GM19238 (cell line): ENCODE results near the gene HORMAD2.

Experiments
- DNase-seq: peaks from one replicate; pipeline ENCODE4 v3.0.0; 2011; ENCODE audit warnings: low spot score; ENCODE audit not compliant: insufficient read length

The HORMAD2 gene

GRCh38 chr22:30161051-30161469 is 80.8 kb downstream of the HORMAD2 start:
- DNase-seq = no peak

GRCh38 chr22:30167296-30167695 is 87.0 kb downstream of the HORMAD2 start:
- no peak for DNase-seq

- DNase-seq = no peak
These were observed 87.5 kb downstream of the HORMAD2 start for GRCh38 chr22:30167734-30168133.

GRCh38 chr22:30169002-30169401 is 88.7 kb downstream of the HORMAD2 start:
- DNase-seq = no peak

GRCh38 chr22:30170129-30170528 is 89.9 kb downstream of the HORMAD2 start:
- DNase-seq = no peak

- DNase-seq = no peak
These were observed 90.7 kb downstream of the HORMAD2 start for GRCh38 chr22:30171008-30171407.

DNA sequence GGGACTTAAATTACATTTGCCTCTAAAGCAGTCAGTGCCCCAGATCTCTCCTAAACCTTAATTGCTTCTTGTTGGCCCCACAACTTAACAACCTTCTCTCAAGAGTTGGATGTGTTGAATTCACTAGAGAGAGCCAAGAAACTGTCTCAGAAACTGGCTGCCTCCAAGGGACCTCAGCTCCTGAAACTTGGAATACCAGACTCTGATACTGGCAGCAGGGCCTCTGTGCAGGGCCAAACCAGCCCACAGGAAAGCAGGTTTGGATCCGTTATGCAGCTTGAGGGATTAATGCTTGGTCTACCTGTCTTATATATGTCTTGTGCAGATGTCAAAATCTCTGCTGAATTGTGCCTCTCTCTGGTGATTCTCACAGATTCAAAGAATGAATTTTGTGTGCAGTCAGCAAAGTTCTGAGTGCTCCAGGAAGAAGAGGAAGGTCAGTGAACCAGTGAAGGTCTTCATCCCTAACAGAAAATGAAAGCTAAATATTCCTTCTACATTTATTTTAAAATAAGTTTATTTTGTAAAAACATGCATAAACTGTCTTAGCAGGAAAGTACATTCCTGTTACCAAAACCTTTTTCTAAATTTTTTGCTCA is 95.5 kb downstream of the HORMAD2 start:
- DNase-seq = no peak

- DNase-seq = no peak
These were observed 96.2 kb downstream of the HORMAD2 start for GRCh38 chr22:30176431-30176830.

DNA sequence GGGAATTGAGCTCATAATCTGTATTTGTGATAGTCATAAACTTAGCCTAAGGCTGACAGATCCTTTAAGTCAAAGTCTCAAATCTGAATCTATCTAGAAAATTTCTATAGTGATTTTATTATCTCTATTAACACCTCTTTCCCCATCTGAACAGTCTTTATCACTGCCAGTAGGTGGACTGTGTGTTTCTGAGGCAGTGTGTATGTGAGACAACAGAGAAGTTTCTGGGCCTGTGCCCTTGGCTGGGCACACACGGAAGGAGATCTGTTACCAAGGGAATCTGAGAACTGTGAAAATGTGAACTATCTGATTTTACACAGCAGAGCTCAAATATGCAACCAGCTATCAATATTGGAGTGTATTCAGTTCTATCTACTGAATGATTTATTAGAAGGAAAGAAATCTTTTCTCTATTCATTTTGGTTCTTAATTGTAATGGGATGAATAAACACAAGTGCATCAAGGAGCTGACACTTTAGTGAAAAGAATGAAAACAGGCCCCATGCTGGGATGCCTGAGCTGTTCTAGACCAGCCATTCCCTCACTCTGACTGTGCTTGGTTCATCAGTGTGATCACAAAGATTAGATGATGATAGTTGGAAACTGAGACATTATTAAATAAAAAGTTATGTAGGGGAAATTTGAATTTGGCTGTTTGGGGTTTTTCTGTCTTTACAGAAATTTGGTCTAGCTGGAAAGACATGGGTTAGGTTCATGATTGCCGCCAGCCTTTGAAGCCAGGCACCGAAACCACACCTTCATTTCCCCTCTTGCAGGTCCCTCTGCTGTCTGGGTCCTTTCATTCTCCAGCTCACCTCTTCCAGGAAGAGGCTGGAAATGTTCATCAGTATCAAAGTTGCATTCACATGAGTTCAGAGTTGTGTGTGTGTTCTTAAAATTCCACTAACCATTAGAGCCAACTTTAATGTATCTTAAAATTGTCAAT is 98.2 kb downstream of the HORMAD2 start:
- no peak for DNase-seq

GRCh38 chr22:30180616-30181015 is 100.4 kb downstream of the HORMAD2 start:
- no peak for DNase-seq

DNA sequence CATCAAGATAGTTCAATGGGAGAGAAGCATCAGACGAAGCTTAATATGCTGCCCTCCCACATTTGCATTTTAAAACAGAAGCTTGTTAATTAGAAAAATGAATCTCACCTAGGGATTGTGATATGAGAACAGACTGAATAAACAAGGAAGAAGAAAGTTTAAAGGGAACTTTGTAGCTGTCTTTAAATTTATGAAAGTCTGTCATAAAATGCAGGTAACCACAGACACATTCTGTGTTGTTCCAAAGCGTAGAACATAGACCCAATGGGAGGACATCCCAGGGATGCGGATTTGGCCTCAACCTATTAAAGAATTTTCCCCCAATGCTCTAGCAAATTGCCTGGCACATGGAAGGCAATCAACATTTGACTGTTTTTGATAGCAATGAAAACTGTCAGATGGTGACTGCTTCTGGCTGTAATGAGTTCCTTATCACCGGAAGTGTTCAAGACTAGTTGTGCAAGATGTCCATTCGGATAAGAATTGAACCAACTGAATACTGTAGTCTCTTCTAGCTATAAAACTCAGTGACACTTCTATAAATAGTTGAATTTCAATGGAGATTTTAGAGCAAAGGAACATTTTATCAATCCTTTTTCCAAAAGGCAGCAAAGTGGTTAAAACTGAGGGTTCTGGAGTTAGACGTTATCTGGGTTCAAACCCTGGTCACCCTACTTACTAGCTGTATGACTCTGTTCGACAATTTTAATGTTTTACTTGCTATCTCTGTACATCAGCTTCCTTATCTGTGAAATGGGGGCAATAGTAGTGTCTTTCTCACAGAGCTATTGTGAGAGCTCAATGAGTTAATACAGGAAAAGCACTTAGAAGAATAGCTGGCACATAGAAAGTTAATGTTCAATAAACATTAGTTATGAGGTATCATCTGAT is 101.4 kb downstream of the HORMAD2 start:
- DNase-seq = no peak

- no peak for DNase-seq
These were observed 102.1 kb downstream of the HORMAD2 start for GRCh38 chr22:30182350-30182745.

DNA sequence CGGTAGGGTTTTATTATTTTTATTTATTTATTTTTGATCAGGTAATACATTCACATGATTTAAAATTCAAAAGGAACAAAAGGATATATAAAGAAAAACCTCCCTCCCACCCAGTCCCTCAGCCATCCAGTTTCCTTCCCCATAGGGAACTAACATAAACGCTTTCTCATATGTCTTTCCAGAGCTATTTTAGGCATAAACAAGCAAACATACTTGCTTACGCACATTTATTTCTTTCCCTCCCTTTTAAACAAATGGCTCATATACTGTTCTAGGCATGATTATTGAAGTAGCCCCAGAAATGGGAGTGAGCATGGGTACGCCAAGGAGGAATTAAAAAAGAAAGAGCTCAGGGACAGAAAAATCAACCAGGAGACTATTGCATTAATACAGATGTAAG is 102.6 kb downstream of the HORMAD2 start:
- DNase-seq = no peak

DNA sequence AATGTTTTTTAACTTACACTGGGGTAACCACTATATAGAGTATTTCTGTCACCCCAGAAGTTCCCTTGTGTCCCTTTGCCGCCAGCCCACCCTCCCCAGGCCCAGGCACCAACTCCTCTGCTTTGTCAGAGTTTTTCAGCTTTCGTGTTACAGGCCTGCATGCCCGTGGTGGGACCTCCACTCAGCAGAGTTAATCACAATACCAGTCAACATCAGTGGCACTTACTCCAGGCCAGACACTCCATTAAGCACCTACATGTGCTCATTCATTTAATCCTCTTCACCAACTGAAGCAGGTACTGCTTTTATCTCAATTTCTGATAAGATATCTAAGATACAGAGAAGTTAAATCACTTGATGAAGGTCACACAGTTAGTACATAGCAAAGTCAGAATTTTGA is 103.0 kb downstream of the HORMAD2 start:
- DNase-seq = no peak

DNA sequence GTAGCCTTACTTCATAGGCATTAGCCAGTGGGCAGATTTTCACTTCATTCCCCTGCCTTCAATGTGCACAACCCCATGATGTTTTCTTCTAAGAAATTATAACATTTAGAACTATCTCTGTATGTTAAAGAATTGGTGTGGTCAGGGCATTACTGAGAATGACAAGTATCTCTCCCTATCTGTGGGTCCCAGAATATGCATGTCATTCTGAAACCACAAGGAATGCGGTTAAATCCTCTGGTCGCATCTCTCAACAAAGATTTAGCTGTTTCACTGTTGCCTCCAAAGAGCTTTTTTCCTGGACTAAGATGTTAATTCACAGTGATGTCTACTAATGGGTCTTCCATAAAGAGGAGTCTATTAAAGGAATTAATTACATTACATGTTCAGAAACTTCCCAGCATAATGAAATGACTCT is 103.6 kb downstream of the HORMAD2 start:
- DNase-seq = no peak

DNA sequence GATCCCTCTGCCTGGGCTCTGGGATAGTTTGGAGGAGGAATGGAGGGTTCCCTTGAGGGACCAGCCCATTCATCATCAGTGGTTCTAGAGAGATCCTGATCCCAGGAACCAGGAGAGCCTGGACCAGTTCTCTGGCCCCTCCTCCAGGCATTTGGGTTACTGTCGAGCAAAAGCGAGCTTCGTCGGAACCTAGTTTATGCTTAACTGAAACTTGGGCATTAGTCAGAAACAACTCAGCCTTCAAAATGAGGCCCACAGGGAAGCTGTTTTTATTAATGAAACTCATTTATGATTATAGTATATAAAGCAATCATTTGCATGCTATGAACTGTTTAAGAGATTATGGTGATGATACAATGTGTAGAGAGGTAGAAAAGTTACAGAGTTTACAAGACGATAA is 104.9 kb downstream of the HORMAD2 start:
- DNase-seq = no peak

- no peak for DNase-seq
These were observed 105.3 kb downstream of the HORMAD2 start for GRCh38 chr22:30185549-30185948.

GRCh38 chr22:30186041-30186440 is 105.8 kb downstream of the HORMAD2 start:
- DNase-seq = no peak

GRCh38 chr22:30186510-30186909 is 106.2 kb downstream of the HORMAD2 start:
- DNase-seq = no peak

GRCh38 chr22:30187094-30187493 is 106.8 kb downstream of the HORMAD2 start:
- no peak for DNase-seq

GRCh38 chr22:30187529-30188407 is 107.5 kb downstream of the HORMAD2 start:
- no peak for DNase-seq
